GM19452 (cell line): ENCODE data around the gene MDC1.
"Not testable (repeated sequence)": the region's sequence is repeated elsewhere in the genome, so short reads cannot be mapped to it uniquely, and the experiment has no call there.

Source experiments
- ATAC-seq: cut with Tn5 transposase; IDR thresholded peaks from one replicate; pipeline ENCODE4 v1.9.1; 2021; ENCODE audit not compliant: unreplicated experiment

MDC1 gene

DNA sequence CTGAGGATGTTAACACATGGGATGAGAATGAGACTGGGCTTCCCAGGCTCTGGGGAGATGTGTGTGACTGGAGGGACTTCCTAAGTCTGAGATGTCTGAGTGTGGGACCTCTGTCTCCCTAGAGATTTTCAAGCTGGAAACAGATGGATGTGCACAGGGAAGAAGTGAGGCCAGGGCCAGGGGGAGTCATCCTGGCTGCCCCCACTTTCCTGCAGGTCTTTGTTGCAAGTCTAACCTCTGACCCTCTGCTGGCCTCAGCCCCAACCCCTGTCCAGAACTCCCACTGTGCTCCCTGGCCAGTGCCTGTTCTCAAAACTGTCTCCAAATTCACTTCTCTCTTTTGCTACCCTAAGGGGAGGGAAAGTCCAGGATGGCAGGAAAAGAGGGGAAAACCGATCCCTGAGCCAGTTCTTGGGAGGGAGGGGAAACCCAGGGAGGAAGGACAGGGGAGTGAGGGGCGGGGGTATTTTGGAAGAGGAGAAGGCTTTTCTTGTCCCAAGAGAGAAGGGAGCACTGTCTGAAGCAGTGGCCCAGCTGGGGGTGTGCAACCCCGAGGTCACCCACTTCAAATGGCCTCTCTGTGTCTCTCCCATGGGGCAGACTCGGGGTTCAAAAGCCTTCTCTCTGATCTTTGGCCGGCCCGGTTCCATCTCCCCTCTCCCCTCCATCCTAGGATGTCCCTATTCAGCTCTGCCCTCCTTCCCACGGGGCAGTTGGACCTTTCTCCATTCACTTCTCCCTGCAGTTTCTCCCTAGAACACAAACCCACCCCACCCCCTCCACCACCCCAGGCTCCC, 33.7 kb downstream of the MDC1 start:
- no peak for ATAC-seq

DNA sequence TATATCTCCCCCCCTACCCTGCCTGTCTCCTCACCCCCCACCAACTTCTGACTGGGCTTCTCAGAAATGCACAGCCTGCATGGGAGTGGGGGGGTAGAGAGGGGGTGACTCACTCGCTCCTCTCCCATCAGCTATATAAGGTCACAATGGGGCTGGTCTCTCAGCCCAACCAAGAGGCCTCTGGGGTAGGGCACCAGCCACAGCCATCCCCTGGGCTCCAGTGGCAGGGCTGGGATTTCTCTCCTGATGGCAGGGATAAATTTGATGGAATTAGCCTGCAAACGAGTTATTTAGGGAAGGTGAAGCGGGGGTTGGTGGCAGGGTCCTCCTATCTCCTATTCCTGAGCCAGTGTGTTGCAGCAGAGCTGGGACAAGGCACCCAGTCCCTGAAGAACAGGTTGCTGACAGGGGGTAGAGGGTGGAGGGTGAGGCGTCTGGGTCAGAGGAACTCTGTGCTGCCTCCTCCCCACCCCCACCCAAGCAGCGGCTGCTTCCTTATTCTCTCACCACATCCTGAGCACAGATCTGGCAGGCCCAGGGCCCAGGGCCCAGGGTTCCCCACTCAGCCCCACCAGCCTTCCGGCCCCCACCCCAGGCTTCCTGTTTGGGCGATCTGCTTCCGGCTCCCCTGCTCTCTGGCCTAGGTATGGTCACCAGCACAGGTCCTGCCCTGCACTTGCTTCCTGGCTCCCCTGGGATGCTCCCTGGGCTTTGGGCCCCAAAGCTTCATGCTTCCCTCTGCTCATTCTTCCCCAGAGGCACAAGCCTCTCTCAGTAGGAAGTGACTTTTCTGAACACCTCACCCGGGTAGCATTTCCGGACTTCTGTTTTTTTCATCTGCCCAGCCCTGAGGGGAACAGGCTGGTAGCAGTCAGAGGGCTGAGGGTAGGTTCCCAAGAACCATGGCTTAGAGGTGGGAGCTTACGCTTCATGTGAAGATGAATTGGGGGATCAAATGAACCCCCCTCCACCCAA, 34.7 kb downstream of the MDC1 start:
- ATAC-seq, result peak; percentile 34

DNA sequence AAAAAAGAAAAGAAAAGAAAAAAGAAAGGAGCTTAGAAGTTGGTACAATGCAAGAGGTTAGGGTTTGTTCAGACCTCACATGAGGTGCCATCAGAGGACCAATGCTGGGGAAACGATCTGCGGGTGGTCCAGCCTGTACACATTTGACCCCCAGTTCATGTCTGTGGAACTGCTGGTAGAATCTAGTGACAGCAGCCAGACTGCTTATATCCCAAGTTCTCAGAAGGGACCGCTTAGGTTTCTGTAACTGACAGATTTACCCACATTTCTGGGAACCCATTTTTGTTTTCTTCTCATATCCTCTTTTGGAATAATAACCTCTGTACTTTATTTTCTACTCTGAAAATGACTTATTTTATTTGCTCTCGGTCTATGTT, 35.3 kb downstream of the MDC1 start:
- no peak for ATAC-seq

DNA sequence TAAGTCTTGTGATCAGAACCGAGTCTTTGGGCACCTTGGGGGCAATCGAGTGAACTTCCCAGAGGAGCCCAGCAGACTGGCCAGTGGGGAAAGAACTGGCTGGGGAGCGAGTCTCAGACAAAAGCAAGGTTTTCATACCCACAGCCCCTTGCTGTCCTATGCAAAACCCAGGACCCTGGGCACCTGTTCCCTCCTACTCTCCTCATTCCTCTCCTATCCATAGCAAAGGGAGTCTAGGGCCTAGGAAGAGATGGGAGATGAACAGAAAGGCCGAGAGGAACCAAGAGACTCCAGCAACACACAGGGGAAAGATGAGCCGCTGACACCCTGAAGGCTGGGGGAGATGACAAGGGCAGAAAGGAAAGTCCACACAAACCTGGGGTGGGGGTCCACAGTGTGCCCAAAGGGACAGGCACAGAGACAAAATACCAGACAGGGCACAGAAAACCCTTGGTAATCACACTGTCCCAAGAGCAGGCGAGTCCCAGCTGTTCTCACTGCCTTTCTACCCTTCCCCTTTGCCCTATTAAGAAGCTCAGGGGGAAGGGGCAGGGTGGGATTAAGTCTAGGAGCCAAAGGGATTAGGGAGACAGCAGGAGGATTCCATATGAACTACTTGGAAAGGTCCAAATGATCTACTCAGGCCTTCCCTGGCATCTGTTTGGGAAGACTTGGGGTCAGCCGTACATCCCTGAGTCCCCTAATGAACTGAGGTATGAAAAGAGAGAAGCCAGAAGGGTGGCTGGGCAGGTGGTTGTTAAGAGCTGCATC, 37.1 kb downstream of the MDC1 start:
- ATAC-seq, result no peak

DNA sequence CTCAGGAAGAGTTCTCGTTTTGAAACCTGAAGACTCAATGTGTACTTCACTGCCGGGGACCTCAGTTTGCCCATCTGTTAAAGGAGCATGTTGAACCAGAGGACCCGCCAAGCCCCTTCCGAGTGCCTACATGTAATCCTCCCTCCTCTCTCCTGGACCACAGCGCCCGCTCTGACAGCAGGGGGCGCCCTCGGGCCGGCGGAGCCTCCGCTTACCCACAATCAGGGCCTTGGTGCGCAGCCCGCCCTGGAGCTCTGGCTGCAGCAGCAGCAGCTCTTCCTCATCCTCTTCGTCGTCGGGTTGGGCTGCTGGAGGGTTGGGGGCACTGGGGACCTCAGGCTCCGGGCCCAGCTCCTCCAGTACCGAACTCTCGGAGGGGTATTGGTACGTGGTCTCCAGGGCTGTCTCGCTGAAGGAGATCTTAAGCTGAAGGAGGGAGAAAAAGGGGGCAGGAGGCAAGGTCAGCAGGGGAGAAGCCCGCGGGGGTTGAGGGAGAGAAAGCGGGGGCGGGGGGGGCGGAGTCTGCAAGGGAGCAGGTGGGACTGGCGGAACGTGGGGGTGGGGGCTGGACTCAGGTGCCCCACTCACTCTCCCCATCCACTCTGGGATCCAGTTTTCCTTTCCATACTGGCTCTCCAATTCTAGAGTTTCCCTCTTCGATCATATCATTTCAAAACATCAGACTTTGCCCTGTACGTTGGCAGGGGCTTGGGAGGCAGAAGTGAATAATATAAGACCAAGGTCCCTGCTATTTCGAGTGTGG, 37.9 kb downstream of the MDC1 start:
- no peak for ATAC-seq

DNA sequence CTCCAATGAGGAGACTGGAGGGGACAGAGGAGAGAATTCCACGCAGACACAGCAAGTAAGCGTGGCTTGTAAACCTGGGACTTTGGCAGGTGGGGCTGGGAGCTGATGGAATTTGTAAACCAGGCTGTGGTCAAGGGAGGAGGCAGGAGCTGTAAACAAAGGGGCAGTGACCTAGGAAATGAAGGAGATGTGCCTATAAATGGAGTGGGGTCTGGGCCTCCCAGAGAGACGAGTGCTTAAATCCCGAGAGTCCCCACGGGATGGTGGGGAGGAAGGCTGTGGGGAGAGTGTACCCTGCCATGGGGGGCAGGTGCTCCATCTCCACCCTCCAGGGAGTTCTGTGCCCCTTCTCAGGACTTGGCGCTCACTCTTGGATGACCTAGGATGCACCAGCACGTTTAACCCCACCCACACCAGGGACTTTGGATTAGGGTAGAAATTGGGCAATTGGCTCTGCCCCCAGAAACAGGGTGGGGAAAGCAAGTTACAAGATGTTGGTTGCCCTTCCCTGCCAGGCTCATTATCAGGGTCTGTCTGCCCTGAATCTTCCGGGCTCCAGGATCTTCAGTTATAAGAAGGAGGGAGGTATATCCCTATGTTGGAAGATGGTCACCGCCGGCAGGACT, 40.3 kb downstream of the MDC1 start:
- no peak for ATAC-seq

DNA sequence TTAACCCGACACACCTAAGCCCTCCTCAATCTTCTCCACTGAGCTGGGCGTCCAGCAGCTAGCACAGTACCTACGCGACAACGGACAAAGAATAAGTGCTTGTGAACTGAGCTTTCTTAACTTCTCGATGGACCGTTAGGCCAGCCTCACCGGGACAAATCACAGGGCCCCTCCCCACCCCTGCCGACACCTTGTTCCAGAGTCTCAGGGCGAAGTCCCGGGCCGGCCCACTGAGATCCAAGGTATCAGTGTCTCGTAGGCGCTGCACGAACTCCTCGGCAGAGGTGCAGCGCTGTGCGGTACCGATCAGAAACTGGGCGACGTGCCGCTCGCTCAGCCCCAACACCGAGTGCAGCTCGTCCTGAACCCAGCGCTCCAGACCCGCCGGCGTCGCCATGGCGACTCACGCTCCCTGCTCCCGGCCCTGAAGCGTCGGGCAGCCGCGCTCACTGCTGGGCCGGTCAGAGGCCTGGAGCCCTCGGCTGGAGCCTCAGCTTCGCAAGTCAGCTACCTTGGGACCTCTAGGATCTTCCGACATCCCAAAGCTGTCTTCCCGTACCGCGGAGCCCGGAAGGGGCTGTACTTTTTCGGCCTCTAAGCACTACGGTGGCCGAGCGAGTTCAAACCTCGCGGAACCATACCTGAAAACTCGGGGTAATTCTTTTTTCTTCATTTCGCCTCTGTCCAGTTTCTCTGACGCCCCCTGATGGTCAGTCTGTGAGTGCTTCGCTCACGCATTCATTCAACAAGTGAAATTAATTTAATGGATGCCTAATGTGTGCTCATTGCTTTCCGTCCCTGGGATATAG, 44.4 kb downstream of the MDC1 start, which contains the start of gene DHX16:
Gene DHX16, minus strand, starts transcription at position 562 of the 809 bp plus-strand sequence. Its CDS starts 165 bp downstream, at position 397.
- ATAC-seq, result peak; percentile 76

DNA sequence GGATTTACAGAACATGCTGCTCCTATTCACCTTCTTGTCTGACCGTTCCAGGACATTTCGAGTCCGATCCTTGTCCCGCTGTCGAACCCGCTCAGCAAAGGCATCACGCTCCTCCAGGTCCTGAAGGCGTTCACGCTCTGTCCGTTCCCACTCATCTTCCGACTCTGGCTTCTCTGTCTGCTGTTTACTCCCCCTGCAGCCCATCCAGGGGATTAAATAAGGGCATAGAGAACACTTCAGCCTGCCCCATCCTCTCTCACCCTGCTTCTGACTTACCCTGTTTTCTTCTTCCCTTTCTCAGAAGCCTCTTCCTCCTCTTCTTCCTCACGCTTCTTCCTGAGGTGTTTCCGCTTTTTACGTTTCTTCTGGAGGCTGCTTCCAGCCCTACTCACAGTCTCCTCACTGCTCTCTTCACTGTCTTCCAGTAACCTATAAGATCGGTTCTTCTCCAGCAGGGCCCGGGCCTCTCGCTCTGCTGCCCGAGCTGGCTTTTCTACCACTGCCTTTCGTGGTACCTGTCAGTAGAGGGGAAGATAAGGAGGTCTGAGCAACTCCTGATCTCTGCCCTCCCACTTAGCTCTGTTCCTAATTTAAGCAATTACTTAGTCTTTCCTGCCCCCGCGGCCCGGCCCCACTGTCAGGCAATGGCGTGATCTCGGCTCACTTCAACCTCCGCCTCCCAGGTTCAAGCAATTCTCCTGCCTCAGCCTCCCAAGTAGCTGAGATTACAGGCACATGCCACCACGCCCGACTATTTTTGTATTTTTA, 46.1 kb downstream of the MDC1 start:
- ATAC-seq, result no peak

DNA sequence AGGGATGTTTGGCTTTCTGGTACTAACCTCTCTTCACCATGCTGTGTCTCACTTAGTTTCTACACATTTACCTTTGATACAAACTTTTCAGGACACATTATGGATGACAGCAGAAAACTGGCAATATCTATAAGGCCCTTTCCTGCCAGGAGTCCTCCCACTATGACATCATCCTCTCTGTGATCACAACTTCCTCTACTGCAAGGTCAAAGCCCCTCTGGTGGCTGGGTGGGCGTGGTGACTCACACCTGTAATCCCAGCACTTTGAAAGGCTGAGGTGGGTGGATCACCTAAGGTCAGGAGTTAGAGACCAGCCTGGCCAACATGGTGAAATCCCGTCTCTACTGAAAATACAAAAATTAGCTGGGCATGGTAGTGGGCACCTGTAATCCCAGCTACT, 50.8 kb downstream of the MDC1 start:
- not testable (repeated sequence) for ATAC-seq

DNA sequence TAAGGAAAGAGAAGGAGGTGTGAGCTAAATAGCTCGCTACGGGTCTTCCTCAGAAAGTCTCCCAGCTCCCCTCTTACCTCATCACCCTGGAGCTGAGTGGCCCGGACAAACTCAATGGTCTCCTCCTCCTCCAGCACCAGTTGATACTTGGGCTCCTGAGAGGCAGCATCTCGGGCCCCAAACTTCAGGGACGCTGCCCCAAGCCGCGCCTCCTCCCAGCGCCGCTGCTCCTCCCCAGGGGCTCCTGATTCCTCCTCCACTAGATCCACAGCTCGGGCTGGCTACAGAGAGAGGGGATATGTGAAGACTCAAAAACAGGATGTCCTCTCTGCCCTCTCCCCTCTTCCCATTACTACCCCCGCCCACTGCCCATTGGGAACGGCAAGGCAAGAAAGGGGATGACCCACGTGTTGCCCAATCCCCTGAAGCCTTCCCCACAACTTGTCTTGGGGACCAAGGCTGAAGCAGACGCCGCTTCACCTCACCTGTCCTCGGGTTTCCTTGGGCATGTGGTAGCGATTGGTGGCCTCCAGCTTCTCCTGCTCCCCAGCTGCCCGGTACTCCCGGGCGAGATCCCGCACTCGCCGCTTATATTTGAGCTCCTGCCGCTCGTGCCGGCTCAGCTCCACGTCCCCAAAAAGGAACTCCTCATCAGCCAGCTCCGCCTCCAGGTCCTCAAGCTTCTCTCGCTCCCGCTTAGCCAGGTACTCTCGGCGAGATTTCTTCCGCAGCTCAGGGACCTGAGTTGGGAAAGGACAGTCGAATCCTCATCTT, 51.9 kb downstream of the MDC1 start:
- no peak for ATAC-seq

DNA sequence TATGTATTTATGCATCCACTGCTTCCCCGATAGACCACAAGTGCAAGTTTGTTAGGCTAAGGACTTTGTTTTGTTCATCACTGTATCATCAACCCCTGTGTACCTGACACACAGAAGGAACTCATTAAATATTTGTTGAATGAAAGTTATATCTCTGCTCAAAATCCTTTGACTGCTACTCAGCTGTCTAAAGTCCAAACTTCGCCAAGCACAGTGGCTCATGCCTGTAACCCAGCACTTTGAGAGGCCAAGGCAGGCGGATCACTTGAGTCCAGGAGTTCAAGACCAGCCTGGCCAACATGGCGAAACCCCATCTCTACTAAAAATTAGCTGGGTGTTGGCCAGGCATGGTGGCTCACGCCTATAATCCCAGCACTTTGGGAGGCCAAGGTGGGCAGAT, 59.2 kb downstream of the MDC1 start:
- not testable (repeated sequence) for ATAC-seq

DNA sequence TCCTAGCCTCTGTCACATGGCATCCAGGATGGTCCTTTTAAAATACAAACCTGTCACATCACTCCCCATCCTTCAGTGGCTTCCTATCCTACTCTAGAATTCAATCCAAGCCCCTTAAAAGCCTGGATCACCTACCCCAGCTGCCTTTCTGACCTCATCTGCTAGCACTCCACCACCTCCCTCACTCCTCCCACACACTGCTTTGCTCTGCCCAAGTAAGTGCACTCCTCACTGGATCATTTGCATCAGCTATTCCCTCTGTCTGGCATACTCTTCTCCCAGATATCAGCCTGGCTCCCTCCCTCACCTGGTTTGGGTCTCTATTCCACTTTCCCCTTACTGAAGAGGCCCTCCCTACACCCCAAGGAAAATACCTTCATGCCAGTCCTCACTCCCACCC, 59.6 kb downstream of the MDC1 start:
- no peak for ATAC-seq

DNA sequence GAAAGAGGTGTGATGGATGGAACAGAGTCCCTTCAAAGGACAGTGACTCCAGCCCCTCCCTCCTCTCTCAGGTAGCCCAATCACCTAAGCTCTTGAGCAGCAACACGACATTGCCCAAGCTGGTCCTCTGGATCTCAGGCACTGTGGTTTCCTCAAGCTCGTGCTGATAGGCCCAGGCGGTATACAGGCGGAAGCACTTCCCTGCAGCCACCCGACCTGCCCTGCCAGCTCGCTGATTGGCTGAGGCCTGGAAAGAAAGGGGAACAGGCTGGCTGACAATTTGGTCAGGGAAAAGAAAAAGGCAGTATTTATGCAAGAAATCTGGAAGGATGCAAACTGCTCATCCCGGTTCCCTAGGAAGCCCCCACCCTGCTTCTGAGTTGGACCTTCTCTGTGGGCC, 60.6 kb downstream of the MDC1 start:
- ATAC-seq, result no peak

DNA sequence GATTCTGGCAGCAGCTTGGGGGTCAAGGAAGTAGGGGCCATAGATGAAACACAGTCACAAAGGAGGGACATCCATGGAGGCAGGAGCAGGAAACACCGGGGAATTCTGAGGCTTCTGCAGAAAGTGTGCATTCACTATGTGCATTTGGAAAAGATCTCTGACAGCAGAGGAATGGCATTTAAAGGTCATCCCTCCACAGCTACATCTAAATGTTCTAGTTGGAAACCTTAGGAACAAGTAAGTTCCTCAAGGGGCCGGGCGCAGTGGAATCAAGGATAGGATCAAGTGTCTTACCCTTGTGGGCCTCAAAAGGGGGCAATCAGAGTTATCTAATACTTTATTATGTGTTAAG, 61.4 kb downstream of the MDC1 start:
- no peak for ATAC-seq

DNA sequence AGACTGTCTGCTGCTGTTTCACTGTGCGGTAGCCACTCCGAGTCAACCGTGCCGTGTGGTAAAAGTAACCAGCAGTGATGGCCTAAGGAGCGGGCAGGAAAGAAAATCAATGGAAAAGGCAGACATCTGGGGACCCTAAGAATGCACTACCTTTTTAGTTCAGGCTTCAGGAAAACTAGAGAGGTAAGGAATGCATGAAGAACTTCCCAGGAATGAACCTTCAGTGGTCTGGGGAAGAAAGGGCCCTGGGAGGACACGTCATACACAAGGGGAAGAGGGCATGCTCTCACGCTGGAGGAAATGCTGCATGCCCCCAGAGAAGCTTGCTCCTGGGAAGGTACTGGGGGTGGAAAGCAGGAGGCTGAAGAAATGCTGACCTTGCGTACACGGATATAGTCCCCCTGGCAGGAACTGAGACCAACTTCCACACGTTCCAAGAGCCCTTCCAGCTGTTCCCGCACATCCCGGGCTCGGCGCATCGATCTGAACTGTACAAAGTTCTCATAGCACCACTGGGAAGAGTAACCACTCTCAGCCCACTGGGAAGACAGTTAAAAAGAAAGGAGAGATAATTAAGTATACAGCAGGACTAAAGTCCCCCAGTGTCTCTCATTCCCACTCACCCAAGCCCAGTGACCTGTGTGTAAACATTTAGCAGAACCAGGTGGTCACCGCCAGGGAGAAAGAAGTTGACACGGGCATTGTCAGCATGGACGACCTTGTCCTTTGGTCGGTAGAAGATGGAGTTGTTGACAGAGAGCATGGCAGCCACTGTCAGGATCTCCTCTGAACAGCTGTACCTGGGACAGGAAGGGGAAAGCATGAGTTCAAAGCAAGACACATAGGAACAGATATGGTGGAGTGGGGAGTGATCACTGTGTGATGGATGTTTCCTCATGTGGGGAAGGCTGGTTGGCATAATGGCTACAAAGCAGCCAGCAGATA, 62.0 kb downstream of the MDC1 start:
- ATAC-seq, result no peak

DNA sequence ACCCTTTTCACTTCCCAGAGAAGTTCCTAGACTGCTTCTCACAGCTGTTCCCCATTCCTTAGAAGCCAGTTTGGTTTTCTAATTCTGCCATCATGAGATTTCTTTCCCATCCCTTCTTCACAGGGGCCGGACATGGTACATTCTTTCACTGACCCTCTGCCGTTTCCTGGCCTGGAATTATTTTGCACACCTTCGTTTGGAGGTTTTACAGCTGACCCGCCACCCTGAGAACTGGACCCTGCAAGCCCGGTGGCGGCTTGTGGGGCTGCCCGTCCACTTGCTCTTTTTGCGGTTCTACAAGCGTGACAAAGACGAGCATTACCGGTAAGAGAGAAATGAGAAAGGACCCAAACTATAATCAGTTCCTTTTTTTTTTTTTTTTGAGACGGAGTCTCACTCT, 65.9 kb downstream of the MDC1 start:
- ATAC-seq, result no peak
